ENCODE results near the gene SECISBP2L.

Gene SECISBP2L

GRCh38 chr15:48966595-48967301, 79.5 kb downstream of the SECISBP2L start:
- DNase-seq (ENCODE audit: low read depth) = no peak

GRCh38 chr15:48965972-48966371, 80.3 kb downstream of the SECISBP2L start:
- DNase-seq (ENCODE audit: low read depth) = no peak

- DNase-seq (ENCODE audit: low read depth) = no peak
Measured at GRCh38 chr15:48964898-48965297, 81.3 kb downstream of the SECISBP2L start.

- peak; percentile 58 for DNase-seq (ENCODE audit: low read depth)
Measured at GRCh38 chr15:48963524-48964113, 82.6 kb downstream of the SECISBP2L start, which contains the start of gene SHC4. SHC4 (minus strand) TSS chr15:48963919; CDS start chr15:48963015, 904 bp downstream.

- DNase-seq (ENCODE audit: low read depth) = no peak
Measured at GRCh38 chr15:48962662-48963523, 83.4 kb downstream of the SECISBP2L start.

GRCh38 chr15:48955967-48956366, 90.3 kb downstream of the SECISBP2L start:
- DNase-seq (ENCODE audit: low read depth) = no peak

- no peak for DNase-seq (ENCODE audit: low read depth)
Measured at GRCh38 chr15:48955370-48955769, 90.9 kb downstream of the SECISBP2L start.

- DNase-seq (ENCODE audit: low read depth) = no peak
Measured at GRCh38 chr15:48954538-48954937, 91.7 kb downstream of the SECISBP2L start.

- no peak for DNase-seq (ENCODE audit: low read depth)
Measured at GRCh38 chr15:48946840-48947187, 99.4 kb downstream of the SECISBP2L start.

GRCh38 chr15:48946074-48946839, 100.0 kb downstream of the SECISBP2L start:
- no peak for DNase-seq (ENCODE audit: low read depth)

GRCh38 chr15:48945386-48945785, 100.9 kb downstream of the SECISBP2L start:
- no peak for DNase-seq (ENCODE audit: low read depth)

- DNase-seq (ENCODE audit: low read depth) = no peak
Measured at GRCh38 chr15:48941904-48942303, 104.3 kb downstream of the SECISBP2L start.

- DNase-seq (ENCODE audit: low read depth) = peak; percentile 93
Measured at GRCh38 chr15:48940508-48940907, 105.7 kb downstream of the SECISBP2L start.

- DNase-seq (ENCODE audit: low read depth) = peak; percentile 90
Measured at GRCh38 chr15:48939648-48940047, 106.6 kb downstream of the SECISBP2L start.

Measured in GM04504 (cell line).